Stomach (tissue), 4 donors: ENCODE measurements around the gene SHCBP1.
"Not testable (repeated sequence)": the region's sequence is repeated elsewhere in the genome, so short reads cannot be mapped to it uniquely, and the experiment has no call there.

Experiments used
- CTCF ChIP-seq, 7 experiments: fragments of 450-650 bp in 4 of 7; fragments of 200-600 bp in 3 of 7; sonication (generic) in 3 of 7; IDR thresholded peaks; one replicate each; pipeline ENCODE4 v1.5.1; 2016 to 2019; ENCODE audit warnings: antibody characterized with exemption in 7 of 7, control low read depth in 2 of 7, mild to moderate bottlenecking in 1 of 7
- POLR2A ChIP-seq, 4 donors: fragments of 450-650 bp; IDR thresholded peaks; one replicate each; pipeline ENCODE4 v1.6.1; 2016; ENCODE audit warnings: antibody characterized with exemption in 4 of 4, control low read depth in 2 of 4, mild to moderate bottlenecking in 1 of 4, moderate library complexity in 1 of 4

DNA sequence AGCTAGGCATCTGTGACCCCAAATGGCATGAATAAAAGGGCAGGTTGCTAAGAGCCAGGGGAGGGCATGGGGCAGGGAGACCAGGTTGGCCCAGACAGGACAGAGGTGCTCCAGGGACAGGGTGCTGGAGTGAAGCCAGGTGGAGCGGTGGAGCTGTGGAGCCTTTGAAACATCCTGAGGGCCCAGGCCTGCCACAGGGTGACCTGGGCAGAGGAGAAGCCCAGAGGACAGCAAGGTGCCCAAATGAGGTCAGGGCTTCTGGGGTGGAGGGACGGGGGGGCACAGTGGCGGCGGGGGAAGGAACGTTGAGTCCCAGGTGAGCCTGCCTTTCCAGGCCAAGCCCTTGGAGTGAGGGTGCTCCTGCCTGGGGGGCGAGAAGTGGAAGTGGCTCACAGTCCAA, 2.5 kb upstream of the SHCBP1 start:
- not testable (repeated sequence) for TF ChIP-seq POLR2A, CTCF (IDR thresholded peaks at IDR 0.05)
